MM.1S (cell line): ENCODE results near the gene SNTB2.

Experiments used
- DNase-seq: peaks from one replicate; pipeline ENCODE4 v3.0.0-alpha.2; 2015
- H2AFZ ChIP-seq: fragments of 300-600 bp; sonication (generic); 2 replicates; pipeline ENCODE4 v1.6.0; 2016; ENCODE audit warnings: antibody characterized with exemption, low read length
- H3F3A ChIP-seq: fragments of 300-600 bp; sonication (generic); 2 replicates; pipeline ENCODE4 v1.6.1; 2016; ENCODE audit warnings: mild to moderate bottlenecking, antibody characterized with exemption, low read length, moderate library complexity, mixed read lengths; ENCODE audit not compliant: insufficient read depth
- H3K27ac ChIP-seq: fragments of 300-600 bp; sonication (generic); 2 replicates; pipeline ENCODE4 v1.5.1; 2016; ENCODE audit warnings: mild to moderate bottlenecking, low read length
- H3K27me3 ChIP-seq: fragments of 300-600 bp; sonication (generic); replicated peaks from 2 replicates; pipeline ENCODE4 v1.6.0; 2016; ENCODE audit warnings: low read length; ENCODE audit not compliant: insufficient read depth
- H3K36me3 ChIP-seq: fragments of 300-600 bp; sonication (generic); replicated peaks from 2 replicates; pipeline ENCODE4 v1.6.1; 2016; ENCODE audit warnings: mild to moderate bottlenecking, low read length, mixed read lengths; ENCODE audit not compliant: insufficient read depth
- H3K4me1 ChIP-seq: fragments of 300-600 bp; sonication (generic); 2 replicates; pipeline ENCODE4 v1.6.1; 2016; ENCODE audit warnings: low read length, mixed read lengths
- H3K4me2 ChIP-seq: fragments of 300-600 bp; sonication (generic); 2 replicates; pipeline ENCODE4 v1.6.0; 2016; ENCODE audit warnings: low read depth, low read length
- H3K4me3 ChIP-seq: fragments of 300-600 bp; sonication (generic); 2 replicates; pipeline ENCODE4 v1.5.1; 2016; ENCODE audit warnings: low read length, mixed read lengths
- H3K79me2 ChIP-seq: fragments of 300-600 bp; sonication (generic); 2 replicates; pipeline ENCODE4 v1.6.1; 2016; ENCODE audit warnings: mixed run types, low read length, mixed read lengths
- H3K9ac ChIP-seq: fragments of 300-600 bp; sonication (generic); 2 replicates; pipeline ENCODE4 v1.6.1; 2016; ENCODE audit warnings: low read length, mixed read lengths
- H3K9me2 ChIP-seq: fragments of 300-600 bp; sonication (generic); replicated peaks from 2 replicates; pipeline ENCODE4 v1.6.1; 2016; ENCODE audit warnings: mild to moderate bottlenecking, low read length, mixed read lengths; ENCODE audit not compliant: insufficient read depth
- H3K9me3 ChIP-seq: fragments of 300-600 bp; sonication (generic); replicated peaks from 2 replicates; pipeline ENCODE4 v1.6.1; 2016; ENCODE audit warnings: mild to moderate bottlenecking, low read length, mixed read lengths; ENCODE audit not compliant: insufficient read depth
- H4K20me1 ChIP-seq: fragments of 300-600 bp; sonication (generic); 2 replicates; pipeline ENCODE4 v1.6.1; 2016; ENCODE audit warnings: mild to moderate bottlenecking, low read length, moderate library complexity, mixed read lengths; ENCODE audit not compliant: insufficient read depth
- EZH2 ChIP-seq: fragments of 300-600 bp; sonication (generic); optimal IDR thresholded peaks from 2 replicates; pipeline ENCODE3; 2017; ENCODE audit warnings: low read depth, mild to moderate bottlenecking, antibody characterized with exemption, low read length, mixed read lengths
- EZH2phosphoT487 ChIP-seq: fragments of 300-600 bp; sonication (generic); IDR thresholded peaks from 2 replicates; pipeline ENCODE4 v1.6.1; 2018; ENCODE audit warnings: antibody characterized with exemption, low read length
- TF ChIP-seq, protein P1 (sequence below): fragments of 300-600 bp; sonication (generic); IDR thresholded peaks from 2 replicates; pipeline ENCODE4 v1.5.1; 2016; ENCODE audit warnings: antibody characterized with exemption, low read length, mixed read lengths

SNTB2 gene

DNA sequence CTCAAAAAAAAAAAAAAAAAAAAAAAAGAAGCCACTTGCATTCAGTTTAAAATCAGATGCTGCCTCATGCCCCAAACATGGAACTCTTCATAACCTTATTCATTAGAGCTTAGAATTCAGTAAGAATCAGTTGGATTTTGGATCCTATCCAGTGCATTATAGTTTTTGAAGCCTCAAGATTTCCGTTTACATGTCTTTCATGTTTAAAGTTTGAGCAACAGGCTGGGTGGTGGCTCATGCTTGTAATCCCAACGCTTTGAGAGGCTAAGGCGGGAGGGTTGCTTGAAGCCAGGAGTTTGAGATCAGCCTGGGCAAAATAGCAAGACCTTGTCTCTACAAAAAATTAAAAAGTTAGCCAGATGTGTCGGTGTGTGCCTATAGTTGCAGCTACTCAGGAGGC lies 55.0 kb downstream of the SNTB2 start:
- H3K27me3 ChIP-seq = no peaks in the 10 kb centered on the region
- no peak overlapping the region for H3K4me3 ChIP-seq
- no peaks in the 10 kb centered on the region for H3K4me1 ChIP-seq
- TF ChIP-seq EZH2 (no peak), EZH2phosphoT487 (no peak)
- TF ChIP-seq, protein P1, sequence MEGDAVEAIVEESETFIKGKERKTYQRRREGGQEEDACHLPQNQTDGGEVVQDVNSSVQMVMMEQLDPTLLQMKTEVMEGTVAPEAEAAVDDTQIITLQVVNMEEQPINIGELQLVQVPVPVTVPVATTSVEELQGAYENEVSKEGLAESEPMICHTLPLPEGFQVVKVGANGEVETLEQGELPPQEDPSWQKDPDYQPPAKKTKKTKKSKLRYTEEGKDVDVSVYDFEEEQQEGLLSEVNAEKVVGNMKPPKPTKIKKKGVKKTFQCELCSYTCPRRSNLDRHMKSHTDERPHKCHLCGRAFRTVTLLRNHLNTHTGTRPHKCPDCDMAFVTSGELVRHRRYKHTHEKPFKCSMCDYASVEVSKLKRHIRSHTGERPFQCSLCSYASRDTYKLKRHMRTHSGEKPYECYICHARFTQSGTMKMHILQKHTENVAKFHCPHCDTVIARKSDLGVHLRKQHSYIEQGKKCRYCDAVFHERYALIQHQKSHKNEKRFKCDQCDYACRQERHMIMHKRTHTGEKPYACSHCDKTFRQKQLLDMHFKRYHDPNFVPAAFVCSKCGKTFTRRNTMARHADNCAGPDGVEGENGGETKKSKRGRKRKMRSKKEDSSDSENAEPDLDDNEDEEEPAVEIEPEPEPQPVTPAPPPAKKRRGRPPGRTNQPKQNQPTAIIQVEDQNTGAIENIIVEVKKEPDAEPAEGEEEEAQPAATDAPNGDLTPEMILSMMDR = no peak
- no peak overlapping the region for H2AFZ ChIP-seq
- no peaks in the 10 kb centered on the region for H3K9me2 ChIP-seq
- H3K9ac ChIP-seq = no peak overlapping the region
- no peaks in the 10 kb centered on the region for H4K20me1 ChIP-seq
- no peak overlapping the region for H3K4me2 ChIP-seq
- H3K27ac ChIP-seq = no peak overlapping the region
- H3K36me3 ChIP-seq = no peaks in the 10 kb centered on the region
- DNase-seq = no peak
- H3F3A ChIP-seq = no peaks in the 10 kb centered on the region
- no peaks in the 10 kb centered on the region for H3K9me3 ChIP-seq
- H3K79me2 ChIP-seq = no peaks in the 10 kb centered on the region

DNA sequence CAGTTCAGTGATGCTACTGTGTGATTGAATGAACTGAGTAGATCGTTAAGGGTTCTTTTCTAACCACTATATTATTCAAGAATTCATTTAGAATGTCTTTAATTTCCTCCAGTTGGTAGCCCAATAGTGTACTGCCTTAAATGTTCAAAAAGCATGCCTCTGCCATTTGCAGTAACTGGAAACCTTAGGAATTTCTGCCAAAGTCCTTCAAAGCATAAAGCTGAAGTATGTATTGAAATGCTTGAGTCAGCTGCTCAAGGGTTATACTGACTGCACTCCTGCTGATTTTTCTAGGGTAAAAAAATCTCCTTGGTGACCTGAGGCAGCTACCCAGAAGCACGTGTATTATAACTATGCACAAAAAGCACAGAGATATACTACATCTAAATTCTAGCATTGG lies 56.5 kb downstream of the SNTB2 start:
- H3K4me2 ChIP-seq = no peak overlapping the region
- no peak for DNase-seq
- H3K9me2 ChIP-seq = no peaks in the 10 kb centered on the region

DNA sequence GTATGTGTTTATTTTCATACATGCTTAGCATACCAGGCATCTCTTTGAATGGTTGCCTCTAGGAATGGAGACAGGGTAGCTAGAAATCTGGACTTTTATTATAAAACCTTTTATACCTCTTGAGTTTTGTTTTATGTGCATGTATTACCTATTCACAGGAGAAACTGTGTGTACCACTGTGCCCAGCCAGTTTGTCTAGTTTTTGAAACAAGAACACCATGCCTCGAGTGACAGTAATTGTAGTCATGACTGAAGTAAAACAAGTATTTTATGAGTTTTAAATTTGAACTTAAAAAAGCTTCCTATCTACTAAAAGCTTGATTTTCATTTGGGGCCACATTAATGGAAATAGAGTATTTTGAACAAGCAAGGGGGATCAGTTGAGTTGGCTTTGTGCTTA lies 57.4 kb downstream of the SNTB2 start:
- no peaks in the 10 kb centered on the region for H3K27me3 ChIP-seq
- no peaks in the 10 kb centered on the region for H3K9me3 ChIP-seq
- H3K4me2 ChIP-seq = no peak overlapping the region
- no peak overlapping the region for H2AFZ ChIP-seq
- H3K27ac ChIP-seq = no peak overlapping the region
- no peaks in the 10 kb centered on the region for H3K9me2 ChIP-seq
- H3K36me3 ChIP-seq = no peaks in the 10 kb centered on the region
- H3K4me3 ChIP-seq = no peak overlapping the region
- H3K79me2 ChIP-seq = no peaks in the 10 kb centered on the region
- H4K20me1 ChIP-seq = no peaks in the 10 kb centered on the region
- TF ChIP-seq EZH2 (no peak), EZH2phosphoT487 (no peak)
- TF ChIP-seq, protein P1 = no peak
- no peak for DNase-seq
- H3F3A ChIP-seq = no peaks in the 10 kb centered on the region
- no peak overlapping the region for H3K9ac ChIP-seq
- no peaks in the 10 kb centered on the region for H3K4me1 ChIP-seq

More for the DNA sequence above, 56.5 kb downstream of the SNTB2 start:
- H3F3A ChIP-seq = no peaks in the 10 kb centered on the region
- no peak overlapping the region for H3K9ac ChIP-seq
- no peak overlapping the region for H3K4me3 ChIP-seq
- H3K27ac ChIP-seq = no peak overlapping the region
- no peaks in the 10 kb centered on the region for H3K4me1 ChIP-seq
- H4K20me1 ChIP-seq = no peaks in the 10 kb centered on the region
- no peaks in the 10 kb centered on the region for H3K79me2 ChIP-seq
- no peak for TF ChIP-seq EZH2
- no peak for TF ChIP-seq EZH2phosphoT487
- TF ChIP-seq, protein P1 = no peak
- H3K9me3 ChIP-seq = no peaks in the 10 kb centered on the region
- no peaks in the 10 kb centered on the region for H3K36me3 ChIP-seq
- no peaks in the 10 kb centered on the region for H3K27me3 ChIP-seq
- H2AFZ ChIP-seq = no peak overlapping the region
